C4-2B (cell line): ENCODE results near the gene SNED1.

Source experiments
- ZFX ChIP-seq: fragments of 450-650 bp; IDR thresholded peaks from 2 replicates; pipeline ENCODE4 v1.6.1; 2017
- TF ChIP-seq, protein P1 (sequence below): fragments of 450-650 bp; conservative IDR thresholded peaks from 2 replicates; pipeline ENCODE4 v1.5.1; 2017; ENCODE audit warnings: mild to moderate bottlenecking

DNA sequence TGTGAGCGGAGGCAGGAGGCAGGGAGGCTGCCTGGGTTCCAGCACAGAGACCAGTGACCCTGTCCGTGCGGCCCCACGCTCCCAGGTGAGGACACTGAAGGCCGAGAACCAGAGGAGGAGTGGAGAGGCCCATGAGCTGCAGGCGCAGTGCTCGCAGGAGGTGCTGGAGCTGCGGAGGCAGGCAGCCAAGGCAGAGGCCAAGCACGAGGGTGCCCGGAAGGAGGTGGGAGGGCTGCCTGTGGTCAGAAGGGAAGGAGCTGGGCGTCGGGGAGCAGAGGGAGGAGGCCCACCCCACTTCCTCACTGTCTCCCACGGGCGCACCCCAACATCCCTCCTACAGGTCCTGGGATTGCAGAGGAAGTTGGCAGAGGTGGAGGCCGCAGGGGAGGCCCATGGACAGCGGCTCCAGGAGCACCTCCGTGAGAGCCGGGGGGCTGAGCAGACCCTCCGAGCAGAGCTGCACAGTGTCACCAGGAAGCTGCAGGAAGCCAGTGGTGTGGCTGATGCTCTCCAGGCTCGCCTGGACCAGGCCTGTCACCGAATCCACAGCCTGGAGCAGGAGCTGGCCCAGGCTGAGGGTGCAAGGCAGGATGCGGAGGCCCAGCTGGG lies 33.0 kb upstream of the SNED1 start:
- TF ChIP-seq, protein P1, sequence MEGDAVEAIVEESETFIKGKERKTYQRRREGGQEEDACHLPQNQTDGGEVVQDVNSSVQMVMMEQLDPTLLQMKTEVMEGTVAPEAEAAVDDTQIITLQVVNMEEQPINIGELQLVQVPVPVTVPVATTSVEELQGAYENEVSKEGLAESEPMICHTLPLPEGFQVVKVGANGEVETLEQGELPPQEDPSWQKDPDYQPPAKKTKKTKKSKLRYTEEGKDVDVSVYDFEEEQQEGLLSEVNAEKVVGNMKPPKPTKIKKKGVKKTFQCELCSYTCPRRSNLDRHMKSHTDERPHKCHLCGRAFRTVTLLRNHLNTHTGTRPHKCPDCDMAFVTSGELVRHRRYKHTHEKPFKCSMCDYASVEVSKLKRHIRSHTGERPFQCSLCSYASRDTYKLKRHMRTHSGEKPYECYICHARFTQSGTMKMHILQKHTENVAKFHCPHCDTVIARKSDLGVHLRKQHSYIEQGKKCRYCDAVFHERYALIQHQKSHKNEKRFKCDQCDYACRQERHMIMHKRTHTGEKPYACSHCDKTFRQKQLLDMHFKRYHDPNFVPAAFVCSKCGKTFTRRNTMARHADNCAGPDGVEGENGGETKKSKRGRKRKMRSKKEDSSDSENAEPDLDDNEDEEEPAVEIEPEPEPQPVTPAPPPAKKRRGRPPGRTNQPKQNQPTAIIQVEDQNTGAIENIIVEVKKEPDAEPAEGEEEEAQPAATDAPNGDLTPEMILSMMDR: no peak
- no peak for TF ChIP-seq ZFX
